NCI-H187 (cell line): ENCODE data around the gene DLG2.
A peak's percentile ranks its signal among the peaks of the same experiment; 100 is the strongest.

Source experiments
- DNase-seq, 2 experiments: peaks; one replicate each; lab custom pipeline; 2025; lab: John Stamatoyannopoulos, UW

Gene DLG2

DNA sequence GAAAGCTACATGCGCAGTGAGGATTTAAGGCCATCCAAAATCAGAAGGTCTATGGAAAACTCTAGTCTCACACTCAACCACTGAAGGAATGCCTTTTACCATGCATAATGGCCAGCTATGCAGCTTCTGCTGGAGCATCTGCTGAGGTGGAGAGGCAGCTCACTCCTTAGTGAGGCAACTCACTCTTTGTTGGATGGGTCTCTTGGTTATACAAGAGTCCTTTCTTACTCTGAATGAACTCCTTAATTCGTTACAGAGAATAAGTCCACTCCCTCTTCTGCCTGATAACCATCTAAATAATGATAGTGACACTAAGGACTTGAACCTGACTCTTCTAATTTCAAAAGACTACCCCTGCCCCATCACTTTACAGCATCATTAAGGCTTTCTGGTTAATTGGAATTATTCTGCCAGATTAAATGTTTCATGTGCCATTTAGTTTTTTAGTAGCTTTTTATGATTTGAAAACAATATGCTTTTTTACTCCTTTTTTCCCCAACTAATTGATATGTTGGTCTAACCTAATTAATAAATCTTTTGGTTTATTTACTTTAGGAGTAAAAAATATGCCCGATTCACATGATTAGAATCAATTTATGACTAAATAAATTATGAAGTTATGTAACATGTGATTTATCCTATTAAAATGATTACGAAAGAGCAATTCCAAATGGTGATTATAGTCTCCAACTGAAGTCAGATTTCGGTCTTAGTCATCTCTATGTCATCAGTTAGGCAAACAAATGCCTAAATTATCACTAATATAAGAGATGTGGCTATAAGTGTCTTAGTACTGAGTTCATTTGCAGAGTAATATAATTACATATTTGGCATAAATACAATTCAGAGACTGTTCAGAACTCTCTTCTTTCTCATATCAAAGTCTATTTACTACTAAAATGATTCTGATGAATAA lies 2054.3 kb downstream of the DLG2 start:
- DNase-seq = no peak

DNA sequence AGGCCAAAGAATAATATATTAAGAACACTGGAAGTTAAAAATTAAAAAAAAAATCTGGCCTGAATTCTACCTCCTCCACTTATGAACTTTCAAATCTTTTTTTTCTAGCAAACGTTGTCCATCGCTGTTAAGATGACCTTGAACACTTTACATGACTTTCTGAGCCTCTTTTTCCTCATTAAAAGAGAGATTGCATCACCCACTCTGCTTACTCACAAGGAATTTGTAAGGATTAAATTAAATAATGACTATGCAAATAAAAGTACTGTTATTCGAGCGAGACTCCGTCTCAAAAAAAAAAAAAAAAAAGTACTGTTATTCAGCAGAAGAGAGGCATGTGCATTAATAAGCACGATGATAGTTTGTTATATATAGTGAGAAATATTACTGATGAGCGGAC lies 2055.8 kb downstream of the DLG2 start:
- DNase-seq = no peak

GRCh38 chr11:83569134-83569805 lies 2057.9 kb downstream of the DLG2 start:
- DNase-seq = no peak

- no peak for DNase-seq
These were observed 2058.6 kb downstream of the DLG2 start for GRCh38 chr11:83568516-83568915.

DNA sequence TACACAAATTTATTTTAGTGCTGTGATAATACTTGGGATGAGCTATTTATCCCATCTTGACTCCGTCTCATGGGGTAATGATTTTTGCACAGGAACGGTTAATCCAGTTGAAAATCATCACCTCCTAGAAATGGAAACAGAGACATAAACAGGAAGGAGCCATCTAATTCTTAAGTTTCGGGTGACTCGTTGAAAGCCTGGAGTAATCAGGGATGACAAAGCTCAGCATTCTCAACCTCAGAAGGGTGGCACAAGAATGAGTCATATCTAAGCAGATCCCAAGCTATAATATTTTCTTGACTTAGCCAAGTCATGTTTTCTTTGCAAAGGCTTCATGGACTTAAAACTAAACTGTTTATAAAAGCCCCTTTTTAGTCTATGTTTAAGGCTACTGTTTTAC lies 2060.2 kb downstream of the DLG2 start:
- DNase-seq = no peak

- no peak for DNase-seq
These were observed 2062.3 kb downstream of the DLG2 start for GRCh38 chr11:83564870-83565269.

DNA sequence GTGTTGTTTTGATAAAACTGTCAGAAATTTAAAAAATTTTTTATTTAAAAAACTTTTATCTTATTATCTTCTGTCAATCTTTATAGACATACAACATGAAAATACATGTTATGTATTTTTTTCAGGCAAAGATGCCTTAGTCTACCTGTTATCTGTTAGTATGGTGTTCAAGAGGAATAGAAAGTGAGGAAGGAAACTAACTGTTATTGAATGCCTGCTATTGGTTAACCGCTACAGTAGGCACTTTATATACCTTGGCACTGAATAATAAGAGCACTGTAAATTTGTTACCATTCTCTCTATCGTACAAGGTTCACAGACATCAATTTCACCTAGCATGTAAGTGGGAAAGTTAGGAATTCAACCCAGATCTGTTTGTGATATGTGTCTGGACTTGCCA lies 2068.9 kb downstream of the DLG2 start:
- no peak for DNase-seq

DNA sequence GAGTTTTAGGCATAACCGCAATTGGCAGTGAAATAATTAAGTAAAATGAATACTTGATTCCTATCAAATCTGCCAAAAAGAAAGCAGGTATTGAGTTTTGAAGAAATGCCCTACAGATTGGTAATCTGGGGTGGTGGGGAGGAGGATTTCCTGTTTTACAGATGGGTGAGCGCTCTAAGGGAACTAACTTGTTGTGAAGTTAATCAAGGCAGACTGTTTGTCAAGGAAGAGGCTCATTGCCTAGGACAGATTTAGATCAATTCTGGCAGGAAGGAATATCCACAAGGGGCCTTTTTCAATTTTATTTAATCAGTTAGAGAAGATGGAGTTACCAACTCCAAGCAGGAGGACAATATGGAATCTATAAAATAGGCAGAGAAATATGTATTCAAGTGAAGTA lies 2069.5 kb downstream of the DLG2 start:
- no peak for DNase-seq

DNA sequence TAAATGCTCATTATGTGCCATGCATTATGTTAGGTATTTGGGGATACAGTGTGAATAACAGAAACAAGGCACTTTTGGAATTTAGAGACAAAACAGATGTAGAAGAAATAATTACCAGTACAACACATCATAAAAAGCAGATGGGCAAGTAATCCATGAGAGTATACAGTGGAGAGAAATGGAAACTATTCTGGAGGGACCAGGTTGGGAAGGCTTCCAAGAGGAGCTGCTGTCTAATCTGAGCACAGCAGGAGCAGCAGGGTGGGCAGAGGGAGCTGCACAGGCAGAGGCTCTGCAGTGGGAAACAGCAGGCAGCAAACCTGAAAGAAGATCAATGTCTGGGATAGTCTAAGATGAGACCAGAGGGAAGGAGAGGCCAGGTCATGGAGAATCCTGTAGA lies 2072.3 kb downstream of the DLG2 start:
- no peak for DNase-seq

DNA sequence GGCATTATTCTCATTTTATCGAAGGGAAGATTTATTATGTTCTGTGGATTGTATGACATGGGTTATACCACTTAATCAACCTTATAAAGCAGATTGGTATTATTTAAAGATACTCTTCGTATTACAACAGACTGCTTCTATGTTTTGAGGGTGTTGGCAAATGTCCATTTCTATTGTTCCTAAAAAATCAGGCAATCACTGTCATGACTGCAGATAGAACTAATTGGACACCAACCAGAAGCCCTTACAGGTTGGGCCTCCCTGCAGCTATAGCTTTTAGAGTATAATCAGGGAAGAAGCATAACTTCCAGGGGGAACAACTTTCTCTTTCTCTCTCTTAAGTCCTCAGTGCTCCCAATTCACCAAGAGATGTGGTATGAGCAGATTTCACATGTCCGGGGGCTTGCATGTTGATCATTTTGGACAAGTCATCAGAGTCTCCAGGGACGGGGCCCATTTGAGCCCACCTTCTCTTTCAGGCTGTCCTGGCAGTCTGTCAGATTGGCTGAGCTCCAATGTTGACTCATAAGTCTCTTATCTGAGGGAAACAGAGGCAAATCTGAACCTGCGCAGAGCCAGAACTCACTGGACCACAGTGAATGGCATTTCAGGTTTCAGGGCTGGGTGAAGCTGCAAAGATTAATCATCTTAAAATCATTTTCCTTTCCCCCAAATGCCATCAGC lies 2077.0 kb downstream of the DLG2 start:
- no peak for DNase-seq

DNA sequence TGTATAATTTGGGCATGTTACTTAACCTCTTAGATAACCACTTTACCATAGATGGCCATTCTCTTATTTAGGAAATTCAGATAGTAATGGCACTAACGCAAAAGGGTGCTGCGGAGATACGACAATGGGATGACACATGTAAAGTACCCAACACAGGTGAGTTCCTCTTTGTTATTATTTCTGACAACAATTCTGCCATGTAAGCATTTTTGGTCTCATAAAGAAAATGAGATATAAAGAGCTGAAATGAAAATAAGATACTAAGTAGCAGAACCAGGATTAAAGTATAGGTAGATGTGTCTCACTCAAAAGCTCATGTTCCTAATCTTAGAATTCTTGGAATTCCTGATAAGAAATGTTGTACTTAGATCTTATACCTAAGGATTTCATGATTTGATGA lies 2080.8 kb downstream of the DLG2 start:
- DNase-seq = no peak

- DNase-seq = peak; percentile 21 to 26
These were observed 2081.5 kb downstream of the DLG2 start for GRCh38 chr11:83545494-83546260.

DNA sequence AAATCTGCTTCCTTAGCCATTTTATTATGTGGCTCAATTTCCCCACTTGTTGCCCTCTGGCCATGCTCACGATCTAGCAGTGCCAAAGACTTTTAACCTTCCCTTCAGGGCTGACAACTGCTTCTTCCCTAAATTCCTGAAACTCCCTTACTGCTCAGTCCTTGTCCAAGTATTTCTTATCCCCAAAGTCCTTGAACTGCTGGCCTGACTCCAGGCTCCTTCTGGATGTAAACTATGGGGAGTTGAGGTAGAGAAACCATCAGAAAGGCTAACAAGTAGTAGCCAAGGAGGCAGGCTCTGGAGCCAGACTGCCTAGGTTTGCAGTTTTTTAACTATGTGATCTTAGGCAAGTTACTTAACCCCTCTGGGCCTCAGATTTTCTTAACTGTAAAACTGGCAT lies 2082.3 kb downstream of the DLG2 start:
- no peak for DNase-seq

DNA sequence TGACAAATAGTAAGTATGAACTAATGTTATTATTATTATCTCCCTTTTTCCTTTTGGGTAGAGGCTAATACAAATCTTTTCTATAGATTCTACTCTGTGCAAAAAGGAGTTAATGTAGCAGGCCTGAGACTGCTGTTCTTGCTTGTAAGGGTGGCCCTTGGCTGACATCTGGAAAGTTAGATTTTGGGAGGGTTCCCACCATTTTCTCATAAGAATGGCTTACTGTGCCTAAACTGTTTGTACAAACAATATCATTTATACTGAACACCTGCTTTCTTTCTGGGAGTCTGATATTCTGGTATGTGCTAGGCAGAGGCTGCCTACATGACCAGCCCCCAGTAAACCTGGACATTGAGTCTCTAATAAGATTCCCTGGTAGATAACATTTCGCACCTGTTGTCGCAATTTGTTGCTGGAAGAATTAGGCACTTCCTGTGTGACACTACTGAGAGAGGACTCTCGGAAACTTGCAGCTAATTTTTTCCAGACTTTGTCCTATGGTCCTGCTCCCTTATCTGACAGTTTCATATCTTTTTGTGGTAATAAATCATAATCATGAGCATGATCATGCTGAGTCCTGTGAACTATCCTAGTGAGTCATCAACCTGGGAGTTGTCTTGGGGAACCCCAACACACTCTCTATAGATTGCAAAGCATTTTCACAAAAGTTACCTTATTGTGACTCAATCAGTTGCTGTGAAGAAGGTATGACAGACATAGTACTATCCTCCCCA lies 2083.3 kb downstream of the DLG2 start:
- DNase-seq = no peak

GRCh38 chr11:83542861-83543260 lies 2084.3 kb downstream of the DLG2 start:
- no peak for DNase-seq

- DNase-seq = no peak
These were observed 2086.4 kb downstream of the DLG2 start for GRCh38 chr11:83540728-83541127.

GRCh38 chr11:83540112-83540675 lies 2086.9 kb downstream of the DLG2 start:
- no peak for DNase-seq

DNA sequence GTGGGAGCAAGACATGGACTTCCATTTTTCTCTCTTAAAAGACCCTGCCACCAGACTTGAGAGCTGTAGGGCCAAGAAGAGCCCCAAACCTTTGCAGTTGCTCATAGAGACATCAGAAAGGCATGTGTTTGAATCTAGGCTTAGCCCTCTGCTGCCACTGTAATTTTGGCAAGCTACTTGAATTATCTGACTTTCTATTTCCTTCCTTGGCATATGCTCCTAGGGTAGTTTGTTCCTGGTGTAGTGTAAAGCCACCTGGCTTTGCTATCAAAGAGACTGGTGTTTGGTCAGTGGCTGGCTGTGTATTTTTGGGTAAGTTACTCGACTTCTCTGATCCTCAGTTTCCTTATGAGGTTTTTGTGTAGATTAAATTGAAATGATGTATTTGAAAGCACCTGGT lies 2088.9 kb downstream of the DLG2 start:
- no peak for DNase-seq

DNA sequence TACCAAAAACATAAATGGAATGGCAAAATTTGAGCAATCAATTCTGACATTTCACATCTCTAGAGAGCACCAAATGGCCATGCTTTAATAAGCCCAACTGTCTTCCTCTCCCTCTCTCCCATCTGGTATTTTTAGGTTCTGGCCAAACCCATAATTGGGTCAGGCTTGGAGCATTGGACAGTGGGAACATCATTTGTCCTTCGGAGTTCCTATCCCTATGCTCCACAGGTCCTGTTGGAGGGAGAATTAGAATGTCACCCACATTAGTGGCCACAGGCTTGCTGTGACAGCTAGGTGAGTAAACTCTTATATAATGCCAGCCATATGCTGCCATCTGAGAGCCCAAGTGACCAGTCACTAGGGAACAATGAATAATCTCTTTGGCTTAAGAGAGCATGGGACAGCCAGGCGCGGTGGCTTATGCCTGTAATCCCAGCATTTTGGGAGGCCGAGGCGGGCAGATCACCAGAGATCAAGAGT lies 2090.0 kb downstream of the DLG2 start:
- no peak for DNase-seq

DNA sequence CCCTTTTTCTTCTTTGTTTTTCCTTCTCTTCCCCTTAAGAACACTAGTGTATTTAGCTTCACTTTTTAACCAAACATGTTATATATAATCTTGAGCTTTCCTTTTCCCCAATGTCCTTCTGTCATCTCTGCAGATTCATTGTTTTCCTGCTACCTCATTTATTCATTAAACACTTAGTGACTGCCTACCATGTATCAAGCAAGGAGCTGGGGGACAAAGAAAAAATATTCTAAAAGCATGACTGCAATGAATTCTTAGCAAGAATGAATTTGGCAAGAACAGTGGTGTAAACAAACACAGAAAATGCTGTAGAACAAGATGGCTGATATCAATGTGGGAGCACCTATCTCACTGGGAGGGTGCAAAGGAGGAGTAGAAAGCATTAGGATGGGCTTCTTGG lies 2094.0 kb downstream of the DLG2 start:
- no peak for DNase-seq

GRCh38 chr11:83528877-83529276 lies 2098.3 kb downstream of the DLG2 start:
- no peak for DNase-seq
